Natural killer cell (primary cell): ENCODE measurements around the gene GDF15. TPM values are rescaled to one million over a fixed set of nuclear protein-coding genes. Genes with fewer than 3 reads are reported as not detected.
"Not testable (repeated sequence)": the region's sequence is repeated elsewhere in the genome, so short reads cannot be mapped to it uniquely, and the experiment has no call there.

ENCODE experiments used
- ATAC-seq, 3 donors: fragments of 150-1000 bp in 2 of 3; fragments of 200-7000 bp in 1 of 3; cut with Tn5 transposase; 1 replicate in 1 of 3; 2 replicates in 2 of 3; pipeline ENCODE4 v1.10.0; 2021; ENCODE audit warnings: mild to moderate bottlenecking in 2 of 3, moderate library complexity in 2 of 3
- DNase-seq, 2 donors: peaks; one replicate each; pipeline versions ENCODE4 v3.0.0 to v3.0.0-alpha.2; 2013 to 2021; ENCODE audit warnings: mixed read lengths in 1 of 2
- H3K27ac ChIP-seq: one replicate; pipeline ENCODE4 v1.5.1; 2013; ENCODE audit warnings: mild to moderate bottlenecking, low read length
- H3K27me3 ChIP-seq: one replicate; pipeline ENCODE4 v1.6.1; 2013; ENCODE audit warnings: low read length; ENCODE audit not compliant: control insufficient read depth, insufficient read depth
- H3K36me3 ChIP-seq: one replicate; pipeline ENCODE4 v1.6.1; 2013; ENCODE audit warnings: low read length; ENCODE audit not compliant: control insufficient read depth, insufficient read depth
- H3K4me1 ChIP-seq: one replicate; pipeline ENCODE4 v1.6.1; 2013; ENCODE audit warnings: low read length; ENCODE audit not compliant: control insufficient read depth, insufficient read depth
- H3K4me3 ChIP-seq: one replicate; pipeline ENCODE4 v1.5.1; 2013; ENCODE audit warnings: low read length
- H3K9me3 ChIP-seq: one replicate; pipeline ENCODE4 v1.6.1; 2013; ENCODE audit warnings: low read length; ENCODE audit not compliant: control insufficient read depth, insufficient read depth
- H3K27ac Mint-ChIP-seq, 2 donors: one replicate each; pipeline ENCODE4 v1.8.0; 2022; ENCODE audit warnings: mild to moderate bottlenecking in 2 of 2, mixed read lengths in 2 of 2, moderate library complexity in 1 of 2
- H3K27me3 Mint-ChIP-seq, 2 donors: one replicate each; pipeline ENCODE4 v1.8.0; 2022; ENCODE audit warnings: low read depth in 2 of 2, mixed read lengths in 2 of 2
- H3K36me3 Mint-ChIP-seq: one replicate; pipeline ENCODE4 v1.8.0; 2022; ENCODE audit warnings: mixed read lengths
- H3K4me1 Mint-ChIP-seq, 2 donors: one replicate each; pipeline ENCODE4 v1.8.0; 2022; ENCODE audit warnings: mixed read lengths in 2 of 2
- H3K4me3 Mint-ChIP-seq: one replicate; pipeline ENCODE4 v1.8.0; 2022; ENCODE audit warnings: mild to moderate bottlenecking, moderate library complexity, mixed read lengths
- H3K9me3 Mint-ChIP-seq, 2 donors: one replicate each; pipeline ENCODE4 v1.8.0; 2022; ENCODE audit warnings: mixed read lengths in 2 of 2
- CTCF ChIP-seq: fragments of 200-600 bp; IDR thresholded peaks from one replicate; pipeline ENCODE4 v1.8.0; 2022; ENCODE audit warnings: antibody characterized with exemption
- WGBS: methylation state at CpG from one replicate; pipeline ENCODE4 v1.1.7; 2013; ENCODE audit warnings: missing lambda C conversion rate; ENCODE audit not compliant: insufficient coverage; 5-methylcytosine and 5-hydroxymethylcytosine counted together
- intact Hi-C: fragments of 100-400 bp; cut with micrococcal nuclease; formaldehyde crosslinking; loops from one replicate; pipeline ENCODE4 v1.14.2; 2022
- total RNA-seq, 4 donors: library from RNA; stranded (reverse); fragments of 120-200 nt in 1 of 4; gene quantifications; one replicate each; pipeline versions ENCODE4 v1.2.3 to v1.2.4, GENCODE V29; 2013 to 2022

Gene GDF15
- total RNA-seq, 3 donors from 2014 or later (not counting 1 experiment from before 2014, with no cell fraction given), result 0.85 to 1.5 TPM; not detected in 1

- Histone ChIP-seq H3K9me3 (no peaks in the 10 kb centered on the region), H3K4me1 (peaks cover 2% of the 10 kb centered on the region), H3K36me3 (no peaks in the 10 kb centered on the region), H3K27me3 (peaks cover 3% of the 10 kb centered on the region), H3K4me3 (no peak overlapping the region), H3K27ac (no peak overlapping the region)
- 80% methylated on average over 3 of the region's 3 CpGs for WGBS
- TF ChIP-seq CTCF, result no peak
- Mint-ChIP-seq H3K4me1 (peaks cover 2 to 3% of the 10 kb centered on the region in 2 donors), H3K36me3 (no peaks in the 10 kb centered on the region), H3K9me3 (no peaks in the 10 kb centered on the region), H3K27ac (no peak overlapping the region), H3K27me3 (no peaks in the 10 kb centered on the region), H3K4me3 (no peak overlapping the region)
- no peak for DNase-seq
- intact Hi-C loops, result no loop called here
- ATAC-seq, result no peak
These were observed 5.1 kb upstream of the GDF15 start for GRCh38 chr19:18380843-18381242.

GRCh38 chr19:18383622-18384021, 2.3 kb upstream of the GDF15 start:
- 91% methylated on average over 11 of the region's 11 CpGs for WGBS
- H3K36me3 Mint-ChIP-seq, H3K27me3 Mint-ChIP-seq, intact Hi-C loops, H3K4me3 Mint-ChIP-seq, H3K27ac ChIP-seq, H3K9me3 Mint-ChIP-seq, DNase-seq, H3K9me3 ChIP-seq, H3K36me3 ChIP-seq, H3K27ac Mint-ChIP-seq, H3K4me3 ChIP-seq, ATAC-seq: not testable (repeated sequence)
- Histone ChIP-seq H3K4me1 (peaks cover 22% of the 10 kb centered on the region), H3K27me3 (peaks cover 13% of the 10 kb centered on the region)
- H3K4me1 Mint-ChIP-seq, result peaks cover 5 to 14% of the 10 kb centered on the region in 2 donors

- no peak overlapping the region for H3K27ac Mint-ChIP-seq
- H3K36me3 ChIP-seq, result no peaks in the 10 kb centered on the region
- 91% methylated on average over 7 of the region's 7 CpGs for WGBS
- H3K4me3 Mint-ChIP-seq, result no peak overlapping the region
- no peaks in the 10 kb centered on the region for H3K9me3 Mint-ChIP-seq
- H3K4me1 Mint-ChIP-seq, result peaks cover 5 to 14% of the 10 kb centered on the region in 2 donors
- H3K36me3 Mint-ChIP-seq, result no peaks in the 10 kb centered on the region
- no peaks in the 10 kb centered on the region for H3K27me3 Mint-ChIP-seq
- ATAC-seq, result no peak
- no peak for DNase-seq
- no peak for TF ChIP-seq CTCF
- H3K27ac ChIP-seq, result no peak overlapping the region
- peaks cover 13% of the 10 kb centered on the region for H3K27me3 ChIP-seq
- no peak overlapping the region for H3K4me3 ChIP-seq
- no peaks in the 10 kb centered on the region for H3K9me3 ChIP-seq
- peaks cover 25% of the 10 kb centered on the region for H3K4me1 ChIP-seq
- intact Hi-C loops, result no loop called here
These were observed 1.2 kb upstream of the GDF15 start for GRCh38 chr19:18384775-18385174.

- no peaks in the 10 kb centered on the region for H3K9me3 ChIP-seq
- Mint-ChIP-seq H3K27ac (no peak overlapping the region), H3K9me3 (no peaks in the 10 kb centered on the region), H3K27me3 (no peaks in the 10 kb centered on the region), H3K4me1 (peaks cover 5 to 14% of the 10 kb centered on the region in 2 donors), H3K36me3 (no peaks in the 10 kb centered on the region), H3K4me3 (no peak overlapping the region)
- WGBS, result 97% methylated on average over 3 of the region's 3 CpGs
- intact Hi-C loops, result no loop called here
- H3K27me3 ChIP-seq, result peaks cover 13% of the 10 kb centered on the region
- TF ChIP-seq CTCF, result no peak
- no peak overlapping the region for H3K4me3 ChIP-seq
- no peak overlapping the region for H3K27ac ChIP-seq
- DNase-seq (no peak), ATAC-seq (no peak)
- no peaks in the 10 kb centered on the region for H3K36me3 ChIP-seq
- peaks cover 25% of the 10 kb centered on the region for H3K4me1 ChIP-seq
These were observed 641 bp upstream of the GDF15 start for GRCh38 chr19:18385359-18385674.
